Brain microvascular endothelial cell (primary cell): Measurements from ENCODE around the gene AGRN.
"Not testable (repeated sequence)": the region's sequence is repeated elsewhere in the genome, so short reads cannot be mapped to it uniquely, and the experiment has no call there.

Source experiments
- DNase-seq: peaks from one replicate; pipeline ENCODE4 v3.0.0-alpha.2; 2020
- H3K27ac ChIP-seq: fragments of 250-450 bp; sonication (Bioruptor Pico); 2 replicates; pipeline ENCODE4 v1.5.1; 2020; ENCODE audit warnings: mild to moderate bottlenecking, moderate library complexity
- H3K27me3 ChIP-seq: fragments of 250-450 bp; sonication (Bioruptor Pico); replicated peaks from 2 replicates; pipeline ENCODE4 v1.5.1; 2020; ENCODE audit warnings: mild to moderate bottlenecking
- H3K36me3 ChIP-seq: fragments of 250-450 bp; sonication (Bioruptor Pico); replicated peaks from 2 replicates; pipeline ENCODE4 v1.5.1; 2020; ENCODE audit warnings: mild to moderate bottlenecking
- H3K4me3 ChIP-seq: 2 replicates; pipeline ENCODE4 v1.5.1; 2011; ENCODE audit warnings: low read depth, mild to moderate bottlenecking, control low read depth, low read length, moderate library complexity
- CTCF ChIP-seq: IDR thresholded peaks from 2 replicates; pipeline ENCODE4 v1.5.1; 2011; ENCODE audit warnings: low read depth, mild to moderate bottlenecking, moderate library complexity, low read length, control low read depth, inconsistent platforms; ENCODE audit errors: missing control alignments
- in situ Hi-C: cut with HindIII; loops from 2 replicates; pipeline ENCODE4 v1.10.0; 2017; ENCODE audit warnings: low sequenced_read_pairs, low pct_ligation_motif_present

Gene AGRN

DNA sequence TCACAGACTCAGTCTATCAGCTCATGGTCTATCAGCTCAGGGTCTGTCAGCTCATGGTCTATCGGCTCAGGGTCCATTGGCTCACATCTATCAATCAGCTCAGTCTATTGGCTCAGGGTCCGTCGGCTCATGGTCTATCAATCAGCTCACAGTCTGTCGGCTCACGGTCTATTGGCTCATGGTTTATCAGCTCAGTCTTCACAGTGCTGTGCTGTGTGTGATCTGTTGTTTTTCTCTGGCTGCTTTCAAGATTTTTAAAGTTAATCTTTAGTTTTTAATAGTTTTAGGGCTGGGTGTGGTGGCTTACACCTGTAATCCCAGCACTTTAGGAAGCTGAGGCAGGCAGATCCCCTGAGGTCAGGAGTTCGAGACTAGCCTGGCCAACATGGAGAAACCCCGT lies 81.6 kb downstream of the AGRN start:
- DNase-seq = no peak
- no peak for TF ChIP-seq CTCF
- Histone ChIP-seq H3K4me3 (no peak overlapping the region), H3K27ac (no peak overlapping the region), H3K36me3 (no peaks in the 10 kb centered on the region), H3K27me3 (no peaks in the 10 kb centered on the region)
- in situ Hi-C loops = no loop called here

GRCh38 chr1:1104152-1104551 lies 84.2 kb downstream of the AGRN start:
- H3K27ac ChIP-seq, DNase-seq, H3K4me3 ChIP-seq, H3K36me3 ChIP-seq, H3K27me3 ChIP-seq, in situ Hi-C loops: not testable (repeated sequence)
